ENCODE data around the gene GRK5.

GRK5 gene

DNA sequence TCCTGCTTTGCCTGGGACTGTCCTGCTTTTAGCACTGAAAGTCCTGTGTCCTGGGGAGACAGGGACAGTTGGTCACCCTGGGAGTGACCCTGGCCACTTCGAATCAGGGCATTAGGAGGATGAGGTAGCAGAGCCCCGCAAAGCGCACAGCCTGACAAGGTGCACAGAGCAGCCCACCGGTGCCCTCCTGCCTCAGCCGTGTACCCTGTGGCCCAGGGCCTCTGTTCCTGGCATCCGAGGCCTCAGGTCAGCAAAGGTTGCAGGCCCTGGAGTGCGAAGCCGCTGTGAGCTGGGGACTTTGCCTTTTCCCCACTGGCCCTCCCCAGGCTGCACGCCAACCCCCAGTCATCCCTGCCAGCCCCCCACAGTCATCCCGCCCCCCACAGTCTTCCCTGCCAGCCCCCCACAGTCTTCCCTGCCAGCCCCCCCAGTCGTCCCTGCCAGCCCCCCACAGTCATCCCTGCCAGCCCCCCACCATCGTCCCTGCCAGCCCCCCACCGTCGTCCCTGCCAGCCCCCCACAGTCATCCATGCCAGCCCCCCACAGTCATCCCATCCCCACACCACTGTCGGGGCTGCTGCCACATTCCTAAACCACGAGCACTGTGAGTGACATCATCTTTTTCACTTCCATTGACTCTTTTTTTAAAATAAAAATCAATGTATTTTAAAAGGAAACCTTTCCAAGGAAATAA lies 243.4 kb downstream of the GRK5 start:
- H3K4me3 ChIP-seq (ENCODE audit: low read depth, low read length), result no peak overlapping the region
- TF ChIP-seq, protein P1, sequence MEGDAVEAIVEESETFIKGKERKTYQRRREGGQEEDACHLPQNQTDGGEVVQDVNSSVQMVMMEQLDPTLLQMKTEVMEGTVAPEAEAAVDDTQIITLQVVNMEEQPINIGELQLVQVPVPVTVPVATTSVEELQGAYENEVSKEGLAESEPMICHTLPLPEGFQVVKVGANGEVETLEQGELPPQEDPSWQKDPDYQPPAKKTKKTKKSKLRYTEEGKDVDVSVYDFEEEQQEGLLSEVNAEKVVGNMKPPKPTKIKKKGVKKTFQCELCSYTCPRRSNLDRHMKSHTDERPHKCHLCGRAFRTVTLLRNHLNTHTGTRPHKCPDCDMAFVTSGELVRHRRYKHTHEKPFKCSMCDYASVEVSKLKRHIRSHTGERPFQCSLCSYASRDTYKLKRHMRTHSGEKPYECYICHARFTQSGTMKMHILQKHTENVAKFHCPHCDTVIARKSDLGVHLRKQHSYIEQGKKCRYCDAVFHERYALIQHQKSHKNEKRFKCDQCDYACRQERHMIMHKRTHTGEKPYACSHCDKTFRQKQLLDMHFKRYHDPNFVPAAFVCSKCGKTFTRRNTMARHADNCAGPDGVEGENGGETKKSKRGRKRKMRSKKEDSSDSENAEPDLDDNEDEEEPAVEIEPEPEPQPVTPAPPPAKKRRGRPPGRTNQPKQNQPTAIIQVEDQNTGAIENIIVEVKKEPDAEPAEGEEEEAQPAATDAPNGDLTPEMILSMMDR (IDR thresholded peaks at IDR 0.05; ENCODE audit: low read depth, low read length, missing control alignments), result no peak
- DNase-seq (ENCODE audit: low read depth), result no peak

DNA sequence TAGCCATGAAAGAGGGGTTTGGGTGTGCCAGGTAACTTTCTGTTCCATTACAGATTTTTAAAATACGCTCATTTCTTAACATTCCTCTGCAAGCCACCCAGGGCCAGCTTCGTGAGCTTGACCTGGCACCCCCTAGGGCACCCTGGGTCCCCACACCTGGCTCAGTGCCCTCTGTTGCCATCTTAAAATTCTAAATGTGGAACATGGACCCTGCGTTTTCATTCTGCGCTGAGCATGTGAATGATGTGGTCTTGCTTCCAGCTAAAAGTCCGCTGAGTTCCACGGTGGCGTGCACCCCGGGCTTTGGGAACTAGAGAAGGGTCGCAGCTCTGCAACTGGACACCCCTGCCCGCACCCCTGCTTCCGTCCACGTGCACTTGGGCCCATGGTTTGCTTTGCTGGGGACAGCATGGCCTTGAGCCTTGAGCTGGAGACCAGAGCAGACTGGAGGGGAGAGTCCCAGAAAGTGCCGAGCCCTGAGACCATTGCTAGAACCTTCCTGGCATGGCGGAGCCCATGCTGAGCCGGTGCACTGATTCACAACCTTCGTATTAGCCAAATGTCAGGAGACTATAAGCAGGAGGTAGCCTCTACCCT lies 244.0 kb downstream of the GRK5 start:
- H3K4me3 ChIP-seq (ENCODE audit: low read depth, low read length), result no peak overlapping the region
- TF ChIP-seq, protein P1 (IDR thresholded peaks at IDR 0.05; ENCODE audit: low read depth, low read length, missing control alignments), result no peak
- DNase-seq (ENCODE audit: low read depth), result no peak

- TF ChIP-seq, protein P1 (IDR thresholded peaks at IDR 0.05; ENCODE audit: low read depth, low read length, missing control alignments), result no peak
- no peak for DNase-seq (ENCODE audit: low read depth)
- no peak overlapping the region for H3K4me3 ChIP-seq (ENCODE audit: low read depth, low read length)
Measured at GRCh38 chr10:119452396-119452795, 245.0 kb downstream of the GRK5 start.

- H3K4me3 ChIP-seq (ENCODE audit: low read depth, low read length), result no peak overlapping the region
- TF ChIP-seq, protein P1 (IDR thresholded peaks at IDR 0.05; ENCODE audit: low read depth, low read length, missing control alignments), result no peak
- no peak for DNase-seq (ENCODE audit: low read depth)
Measured at GRCh38 chr10:119453313-119453712, 245.9 kb downstream of the GRK5 start.

DNA sequence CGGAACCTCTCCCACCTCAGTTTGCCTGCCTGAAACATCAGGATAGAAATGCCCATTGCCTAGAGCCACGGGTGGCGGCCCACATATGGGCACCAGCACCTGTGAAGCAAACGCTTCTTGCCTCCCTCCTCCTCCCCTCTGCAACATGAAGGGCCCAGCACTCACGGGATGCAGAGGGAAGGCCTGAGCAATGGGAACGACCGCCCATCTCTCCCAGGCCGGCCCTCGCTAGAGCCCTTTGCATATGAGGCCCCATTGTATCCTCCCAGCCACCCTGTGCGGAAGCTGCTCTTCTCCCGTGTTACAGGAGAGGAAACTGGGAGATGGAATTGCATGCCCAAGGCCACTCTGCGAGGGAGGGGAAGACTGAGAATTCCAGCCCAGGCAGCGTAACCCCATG lies 246.9 kb downstream of the GRK5 start:
- TF ChIP-seq, protein P1 (IDR thresholded peaks at IDR 0.05; ENCODE audit: low read depth, low read length, missing control alignments), result no peak
- no peak for DNase-seq (ENCODE audit: low read depth)

DNA sequence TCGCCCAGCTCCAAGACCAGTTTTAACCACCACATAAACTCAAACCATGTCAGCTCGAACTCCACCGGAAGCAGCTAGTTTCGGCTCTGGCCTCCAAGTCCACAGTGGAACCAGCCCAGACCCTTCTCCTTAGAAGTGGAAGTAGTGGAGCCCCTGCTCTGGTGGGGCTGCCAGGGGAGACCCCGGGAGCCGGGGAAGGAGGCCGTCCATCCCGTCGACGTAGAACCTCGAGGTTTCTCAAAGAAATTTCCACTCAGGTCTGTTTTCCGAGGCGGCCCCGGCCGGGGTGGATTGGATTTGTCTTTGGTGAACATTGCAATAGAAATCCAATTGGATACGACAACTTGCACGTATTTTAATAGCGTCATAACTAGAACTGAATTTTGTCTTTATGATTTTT lies 247.6 kb downstream of the GRK5 start:
- no peak for DNase-seq (ENCODE audit: low read depth)
- TF ChIP-seq, protein P1 (IDR thresholded peaks at IDR 0.05; ENCODE audit: low read depth, low read length, missing control alignments), result no peak

More for the DNA sequence above, 246.9 kb downstream of the GRK5 start:
- H3K4me3 ChIP-seq (ENCODE audit: low read depth, low read length), result no peak overlapping the region

More for the DNA sequence above, 247.6 kb downstream of the GRK5 start:
- H3K4me3 ChIP-seq (ENCODE audit: low read depth, low read length), result no peak overlapping the region
